Measurements from ENCODE around the gene PHF21B. TPM values are rescaled to one million over a fixed set of nuclear protein-coding genes. Genes with fewer than 3 reads are reported as not detected.

Gene PHF21B
- total RNA-seq, 1 donor from 2014 or later = 37.4 TPM

- Mint-ChIP-seq H3K27me3 (no peaks in the 10 kb centered on the region), H3K9me3 (ENCODE audit: low read depth) (no peaks in the 10 kb centered on the region), H3K36me3 (ENCODE audit: insufficient read depth) (peaks cover 8% of the 10 kb centered on the region), H3K4me3 (ENCODE audit: low read depth) (no peak overlapping the region), H3K27ac (no peak overlapping the region), H3K4me1 (ENCODE audit: low read depth) (no peaks in the 10 kb centered on the region)
- TF ChIP-seq CTCF (IDR thresholded peaks at IDR 0.05; ENCODE audit: unreplicated experiment) = no peak
- no peak for DNase-seq (ENCODE audit: low spot score, unreplicated experiment)
Measured at GRCh38 chr22:44920183-44920582, 89.6 kb downstream of the PHF21B start.

DNA sequence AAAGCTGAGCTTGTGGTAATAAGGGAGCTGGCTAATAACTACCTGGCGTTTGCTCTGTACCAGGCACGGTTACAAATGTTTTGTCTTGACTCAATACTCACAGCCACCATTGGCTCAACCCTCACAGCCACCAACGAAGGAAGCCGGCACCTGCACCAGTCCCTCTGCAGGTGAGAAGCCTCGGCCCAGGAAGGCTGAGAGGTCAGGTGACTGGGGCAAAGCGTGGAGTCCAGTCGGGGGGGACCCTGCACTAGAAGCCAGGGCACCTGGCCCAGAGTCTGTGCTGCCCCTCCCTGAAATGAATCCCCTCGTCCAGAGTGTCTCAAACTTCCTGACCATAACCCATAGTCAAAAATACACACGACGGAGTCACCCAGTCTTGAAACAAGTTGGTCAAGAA is 90.1 kb downstream of the PHF21B start:
- peaks cover 6% of the 10 kb centered on the region for H3K36me3 Mint-ChIP-seq (ENCODE audit: insufficient read depth)
- TF ChIP-seq CTCF (IDR thresholded peaks at IDR 0.05; ENCODE audit: unreplicated experiment) = no peak
- DNase-seq (ENCODE audit: low spot score, unreplicated experiment) = no peak
- H3K27ac Mint-ChIP-seq = no peak overlapping the region
- no peaks in the 10 kb centered on the region for H3K4me1 Mint-ChIP-seq (ENCODE audit: low read depth)
- no peaks in the 10 kb centered on the region for H3K27me3 Mint-ChIP-seq
- no peaks in the 10 kb centered on the region for H3K9me3 Mint-ChIP-seq (ENCODE audit: low read depth)
- no peak overlapping the region for H3K4me3 Mint-ChIP-seq (ENCODE audit: low read depth)

DNA sequence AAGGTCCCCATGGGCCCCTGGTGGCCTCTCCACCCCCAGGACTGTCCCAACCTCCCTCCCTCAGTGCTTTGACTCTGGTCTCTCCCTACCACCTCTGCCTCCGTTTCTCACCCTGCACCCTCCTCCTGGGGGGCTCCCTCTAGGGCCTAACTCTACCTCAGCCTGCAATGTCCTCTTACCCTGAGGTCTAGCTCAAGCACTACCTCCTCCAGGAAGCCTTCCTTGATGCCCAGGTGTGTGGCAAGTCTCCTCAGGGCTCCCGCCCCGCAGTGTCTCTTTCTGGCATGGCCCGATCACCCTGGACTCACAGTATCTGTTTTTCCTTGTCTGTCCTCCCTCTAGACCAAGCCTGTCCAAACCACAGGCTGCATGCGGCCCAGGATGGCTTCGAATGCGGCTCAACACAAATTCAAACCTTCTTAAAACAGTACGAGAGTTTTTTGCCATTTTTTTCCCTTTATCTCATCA is 90.8 kb downstream of the PHF21B start:
- Mint-ChIP-seq H3K27ac (no peak overlapping the region), H3K36me3 (ENCODE audit: insufficient read depth) (peaks cover 6% of the 10 kb centered on the region), H3K27me3 (no peaks in the 10 kb centered on the region), H3K4me1 (ENCODE audit: low read depth) (no peaks in the 10 kb centered on the region), H3K9me3 (ENCODE audit: low read depth) (no peaks in the 10 kb centered on the region), H3K4me3 (ENCODE audit: low read depth) (no peak overlapping the region)
- TF ChIP-seq CTCF (IDR thresholded peaks at IDR 0.05; ENCODE audit: unreplicated experiment) = no peak
- DNase-seq (ENCODE audit: low spot score, unreplicated experiment) = no peak

DNA sequence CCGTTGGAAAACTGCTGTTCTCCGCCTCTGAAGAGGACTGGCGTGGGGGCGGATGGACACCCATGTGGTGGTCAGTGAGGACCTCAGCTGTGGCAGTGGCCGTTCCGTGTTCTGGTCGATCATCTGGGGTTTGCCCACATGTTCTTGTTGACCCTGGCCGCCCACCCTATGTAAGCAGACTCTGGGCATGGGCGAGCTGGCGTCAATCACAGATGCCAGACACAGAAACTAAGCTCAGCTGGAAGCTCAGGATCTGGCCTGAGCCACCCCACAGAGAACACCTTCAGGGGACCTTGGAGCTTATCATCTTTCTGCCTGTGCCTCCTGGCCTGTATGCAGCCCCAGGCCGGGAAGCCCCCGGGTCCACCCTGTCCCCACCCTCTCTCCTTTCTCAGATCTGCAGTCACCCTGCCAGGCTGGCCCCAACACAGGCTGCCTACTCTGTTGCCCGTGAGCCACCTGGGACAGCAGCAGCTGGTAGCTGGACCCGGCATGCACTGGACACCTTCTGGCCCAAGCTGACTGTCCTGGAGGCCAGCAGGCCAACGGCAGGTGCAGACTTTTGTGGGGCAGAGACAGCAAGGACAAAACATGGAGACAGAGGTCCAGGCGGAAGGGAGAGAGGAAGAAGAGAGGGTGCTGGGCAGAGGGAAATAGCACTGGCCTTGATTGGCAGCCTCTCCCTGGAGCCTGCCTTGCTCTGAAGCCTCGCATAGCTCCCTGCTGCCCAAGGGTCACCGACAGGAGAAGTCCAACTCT is 91.5 kb downstream of the PHF21B start:
- no peak overlapping the region for H3K27ac Mint-ChIP-seq
- H3K9me3 Mint-ChIP-seq (ENCODE audit: low read depth) = no peaks in the 10 kb centered on the region
- H3K27me3 Mint-ChIP-seq = no peaks in the 10 kb centered on the region
- no peaks in the 10 kb centered on the region for H3K4me1 Mint-ChIP-seq (ENCODE audit: low read depth)
- TF ChIP-seq CTCF (IDR thresholded peaks at IDR 0.05; ENCODE audit: unreplicated experiment) = no peak
- no peak overlapping the region for H3K4me3 Mint-ChIP-seq (ENCODE audit: low read depth)
- peaks cover 6% of the 10 kb centered on the region for H3K36me3 Mint-ChIP-seq (ENCODE audit: insufficient read depth)
- no peak for DNase-seq (ENCODE audit: low spot score, unreplicated experiment)

GRCh38 chr22:44917372-44918165 is 92.2 kb downstream of the PHF21B start:
- peaks cover under 1% of the 10 kb centered on the region for H3K9me3 Mint-ChIP-seq (ENCODE audit: low read depth)

More at GRCh38 chr22:44917372-44918165, 92.2 kb downstream of the PHF21B start:
- Mint-ChIP-seq H3K4me3 (ENCODE audit: low read depth) (no peak overlapping the region), H3K27me3 (no peaks in the 10 kb centered on the region), H3K36me3 (ENCODE audit: insufficient read depth) (peaks cover 9% of the 10 kb centered on the region), H3K4me1 (ENCODE audit: low read depth) (no peaks in the 10 kb centered on the region), H3K27ac (no peak overlapping the region)
- TF ChIP-seq CTCF (IDR thresholded peaks at IDR 0.05; ENCODE audit: unreplicated experiment) = no peak
- DNase-seq (ENCODE audit: low spot score, unreplicated experiment) = no peak
